Glutamatergic neuron (in vitro differentiated cells): ENCODE data around the gene SLC6A9. TPM values are rescaled to one million over a fixed set of nuclear protein-coding genes. Genes with fewer than 3 reads are reported as not detected.

ENCODE experiments used
- DNase-seq: peaks from one replicate; pipeline ENCODE4 v3.0.0; 2022
- H3K27ac Mint-ChIP-seq: one replicate; pipeline ENCODE4 v1.8.0; 2020; ENCODE audit warnings: mild to moderate bottlenecking, mixed read lengths, inconsistent platforms; ENCODE audit not compliant: unreplicated experiment
- H3K27me3 Mint-ChIP-seq: one replicate; pipeline ENCODE4 v1.8.0; 2020; ENCODE audit warnings: mild to moderate bottlenecking, moderate library complexity, mixed read lengths, inconsistent platforms; ENCODE audit not compliant: unreplicated experiment
- H3K36me3 Mint-ChIP-seq: one replicate; pipeline ENCODE4 v1.8.0; 2020; ENCODE audit warnings: mild to moderate bottlenecking, mixed read lengths, inconsistent platforms; ENCODE audit not compliant: unreplicated experiment
- H3K4me1 Mint-ChIP-seq: one replicate; pipeline ENCODE4 v1.8.0; 2020; ENCODE audit warnings: mild to moderate bottlenecking, low read depth, mixed read lengths, inconsistent platforms; ENCODE audit not compliant: unreplicated experiment
- H3K4me3 Mint-ChIP-seq: one replicate; pipeline ENCODE4 v1.8.0; 2020; ENCODE audit warnings: mild to moderate bottlenecking, mixed read lengths, inconsistent platforms; ENCODE audit not compliant: unreplicated experiment
- H3K9me3 Mint-ChIP-seq: one replicate; pipeline ENCODE4 v1.8.0; 2020; ENCODE audit warnings: mild to moderate bottlenecking, moderate library complexity, mixed read lengths, inconsistent platforms; ENCODE audit not compliant: unreplicated experiment
- total RNA-seq: library from RNA; stranded (reverse); fragmentation: NEBNext Ultra II Directional; extraction: Animal tissue kit (Norgen Biotek cat#: 25700); gene quantifications from one replicate; pipeline ENCODE4 v1.2.1, GENCODE V29; 2021; ENCODE audit not compliant: unreplicated experiment
- TF ChIP-seq, protein P1 (sequence below): fragments of 200-600 bp; sonication (generic); IDR thresholded peaks from one replicate; pipeline ENCODE4 v1.5.0; 2021; ENCODE audit not compliant: partially characterized antibody, unreplicated experiment

SLC6A9 gene
- total RNA-seq, 1 donor from 2014 or later = 8.9 TPM

DNA sequence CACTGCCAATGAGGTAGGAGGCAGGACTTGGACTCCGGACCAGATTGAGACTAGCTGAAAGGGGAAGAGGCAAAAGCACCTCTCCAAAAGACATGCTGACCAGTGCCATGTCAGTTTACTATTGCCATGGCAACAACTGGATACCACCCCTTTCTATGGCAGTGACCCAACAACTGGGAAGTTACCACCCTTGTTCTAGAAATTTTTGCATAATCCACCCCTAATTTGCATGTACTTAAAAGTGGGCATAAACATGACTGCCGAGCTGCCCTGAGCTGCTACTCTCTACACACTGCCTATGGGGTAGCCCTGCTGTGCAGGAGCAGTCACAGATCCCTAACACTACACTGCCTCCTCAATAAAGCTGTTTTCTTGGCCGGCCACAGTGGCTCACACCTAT is 19.0 kb upstream of the SLC6A9 start:
- H3K4me1 Mint-ChIP-seq = peaks cover 3% of the 10 kb centered on the region
- H3K36me3 Mint-ChIP-seq = no peaks in the 10 kb centered on the region
- peaks cover 2% of the 10 kb centered on the region for H3K9me3 Mint-ChIP-seq
- H3K4me3 Mint-ChIP-seq = no peak overlapping the region
- no peak for DNase-seq
- H3K27ac Mint-ChIP-seq = no peak overlapping the region
- TF ChIP-seq, protein P1, sequence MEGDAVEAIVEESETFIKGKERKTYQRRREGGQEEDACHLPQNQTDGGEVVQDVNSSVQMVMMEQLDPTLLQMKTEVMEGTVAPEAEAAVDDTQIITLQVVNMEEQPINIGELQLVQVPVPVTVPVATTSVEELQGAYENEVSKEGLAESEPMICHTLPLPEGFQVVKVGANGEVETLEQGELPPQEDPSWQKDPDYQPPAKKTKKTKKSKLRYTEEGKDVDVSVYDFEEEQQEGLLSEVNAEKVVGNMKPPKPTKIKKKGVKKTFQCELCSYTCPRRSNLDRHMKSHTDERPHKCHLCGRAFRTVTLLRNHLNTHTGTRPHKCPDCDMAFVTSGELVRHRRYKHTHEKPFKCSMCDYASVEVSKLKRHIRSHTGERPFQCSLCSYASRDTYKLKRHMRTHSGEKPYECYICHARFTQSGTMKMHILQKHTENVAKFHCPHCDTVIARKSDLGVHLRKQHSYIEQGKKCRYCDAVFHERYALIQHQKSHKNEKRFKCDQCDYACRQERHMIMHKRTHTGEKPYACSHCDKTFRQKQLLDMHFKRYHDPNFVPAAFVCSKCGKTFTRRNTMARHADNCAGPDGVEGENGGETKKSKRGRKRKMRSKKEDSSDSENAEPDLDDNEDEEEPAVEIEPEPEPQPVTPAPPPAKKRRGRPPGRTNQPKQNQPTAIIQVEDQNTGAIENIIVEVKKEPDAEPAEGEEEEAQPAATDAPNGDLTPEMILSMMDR = no peak
- peaks cover 2% of the 10 kb centered on the region for H3K27me3 Mint-ChIP-seq

DNA sequence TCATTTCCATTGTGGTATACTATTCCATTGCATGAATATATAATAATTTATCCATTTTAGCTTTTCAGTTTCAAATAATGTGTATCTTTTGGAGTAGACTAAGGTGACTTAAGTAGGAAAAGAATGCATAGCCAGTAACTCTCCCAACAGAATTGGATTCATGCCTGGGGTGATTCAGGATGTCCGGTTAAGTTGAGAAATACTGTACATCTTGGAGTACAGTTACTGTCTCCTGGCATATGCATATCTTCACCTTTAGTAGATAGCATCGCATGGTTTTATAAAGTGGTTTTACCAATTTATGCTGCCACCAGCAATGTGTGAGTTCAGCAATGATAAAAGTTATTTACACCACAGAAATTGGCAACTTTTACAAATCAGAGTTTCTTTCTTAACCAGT is 18.6 kb upstream of the SLC6A9 start:
- TF ChIP-seq, protein P1 = no peak
- DNase-seq = no peak
- peaks cover 2% of the 10 kb centered on the region for H3K27me3 Mint-ChIP-seq
- H3K9me3 Mint-ChIP-seq = peaks cover 2% of the 10 kb centered on the region
- no peak overlapping the region for H3K27ac Mint-ChIP-seq
- peaks cover 3% of the 10 kb centered on the region for H3K4me1 Mint-ChIP-seq
- H3K4me3 Mint-ChIP-seq = no peak overlapping the region
- no peaks in the 10 kb centered on the region for H3K36me3 Mint-ChIP-seq

DNA sequence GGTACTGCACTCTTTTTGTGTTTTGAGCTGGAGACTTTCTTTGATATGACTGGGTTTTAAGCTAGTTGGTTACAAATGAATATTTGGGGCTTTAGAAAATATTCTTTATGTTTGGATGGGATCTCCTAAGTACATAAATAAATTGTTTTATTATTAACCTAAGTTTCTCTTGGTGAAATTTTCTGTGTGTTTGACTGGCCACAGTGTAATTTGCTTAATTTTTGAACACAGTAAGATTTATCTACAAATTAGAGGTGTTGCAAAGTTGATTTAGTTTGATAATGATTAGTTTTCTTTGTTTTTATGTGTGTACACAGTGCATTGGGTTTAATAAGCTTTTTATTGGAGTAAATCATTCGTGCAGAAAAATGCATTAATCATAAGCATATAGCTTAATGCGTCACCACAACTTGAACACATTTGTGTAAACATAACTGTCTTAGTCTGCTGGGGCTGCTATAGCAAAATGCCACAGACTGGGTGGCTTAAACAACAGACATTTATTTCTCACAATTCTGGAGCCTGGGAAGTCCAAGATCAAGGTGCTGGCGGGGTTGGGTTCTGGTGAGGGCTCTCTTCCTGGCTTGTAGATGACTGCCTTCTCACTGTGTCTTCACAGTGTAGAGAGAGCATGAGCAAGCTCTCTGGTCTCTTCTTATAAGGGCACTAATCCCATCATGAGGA is 17.4 kb upstream of the SLC6A9 start:
- peaks cover 2% of the 10 kb centered on the region for H3K27me3 Mint-ChIP-seq
- H3K27ac Mint-ChIP-seq = no peak overlapping the region
- H3K4me1 Mint-ChIP-seq = peaks cover 3% of the 10 kb centered on the region
- no peak overlapping the region for H3K4me3 Mint-ChIP-seq
- no peaks in the 10 kb centered on the region for H3K36me3 Mint-ChIP-seq
- no peak for DNase-seq
- TF ChIP-seq, protein P1 = no peak
- peaks cover 2% of the 10 kb centered on the region for H3K9me3 Mint-ChIP-seq

DNA sequence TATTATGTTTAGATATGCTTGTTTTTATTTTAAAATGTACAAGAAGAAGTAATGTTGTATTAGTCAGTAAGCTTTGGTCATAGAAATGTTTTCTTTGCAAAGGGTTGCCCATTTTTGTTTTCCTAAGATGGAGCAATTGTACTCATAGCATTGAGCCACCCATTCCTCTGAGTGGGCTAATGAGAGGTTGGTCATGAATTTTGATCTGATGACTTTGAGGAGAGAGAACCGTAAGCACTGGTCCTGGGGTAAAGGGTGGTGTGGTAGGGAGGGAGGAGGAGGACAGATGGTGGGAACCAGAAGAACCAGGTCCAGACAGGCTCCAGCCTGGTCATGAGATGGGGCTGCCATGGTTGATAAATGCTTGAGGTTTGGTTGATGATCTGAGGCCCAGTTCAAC is 15.9 kb upstream of the SLC6A9 start:
- peaks cover 2% of the 10 kb centered on the region for H3K9me3 Mint-ChIP-seq
- H3K4me1 Mint-ChIP-seq = peaks cover 3% of the 10 kb centered on the region
- H3K27ac Mint-ChIP-seq = peak overlapping the region; percentile 5
- H3K4me3 Mint-ChIP-seq = no peak overlapping the region
- no peaks in the 10 kb centered on the region for H3K36me3 Mint-ChIP-seq
- TF ChIP-seq, protein P1 = no peak
- no peaks in the 10 kb centered on the region for H3K27me3 Mint-ChIP-seq
- no peak for DNase-seq

DNA sequence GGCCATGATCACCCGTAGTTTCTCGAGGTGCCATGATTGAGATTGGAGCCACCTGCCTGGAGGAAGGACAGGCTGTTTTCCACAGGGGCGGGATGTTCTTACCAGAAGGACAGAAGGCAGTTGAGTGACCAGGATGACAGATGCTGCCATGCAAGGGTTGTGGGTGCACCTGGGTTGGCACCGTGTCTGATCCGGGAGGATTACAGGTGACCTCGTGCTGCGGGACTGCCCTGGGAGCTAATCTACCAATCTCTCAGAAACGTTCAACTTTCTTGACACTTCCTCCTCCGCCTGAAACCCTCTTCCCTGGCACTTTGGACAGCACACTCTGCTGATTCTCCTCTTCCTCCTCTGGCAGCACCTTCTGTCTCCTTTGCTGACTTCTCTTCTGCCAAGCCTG is 13.8 kb upstream of the SLC6A9 start:
- Mint-ChIP-seq H3K27me3 (no peaks in the 10 kb centered on the region), H3K36me3 (no peaks in the 10 kb centered on the region), H3K4me1 (peaks cover 3% of the 10 kb centered on the region), H3K9me3 (peaks cover 2% of the 10 kb centered on the region), H3K4me3 (no peak overlapping the region), H3K27ac (no peak overlapping the region)
- DNase-seq = no peak
- TF ChIP-seq, protein P1 = no peak
